Measurements from ENCODE around the gene TDRD12.
"Not testable (repeated sequence)": the region's sequence is repeated elsewhere in the genome, so short reads cannot be mapped to it uniquely, and the experiment has no call there.

The TDRD12 gene

DNA sequence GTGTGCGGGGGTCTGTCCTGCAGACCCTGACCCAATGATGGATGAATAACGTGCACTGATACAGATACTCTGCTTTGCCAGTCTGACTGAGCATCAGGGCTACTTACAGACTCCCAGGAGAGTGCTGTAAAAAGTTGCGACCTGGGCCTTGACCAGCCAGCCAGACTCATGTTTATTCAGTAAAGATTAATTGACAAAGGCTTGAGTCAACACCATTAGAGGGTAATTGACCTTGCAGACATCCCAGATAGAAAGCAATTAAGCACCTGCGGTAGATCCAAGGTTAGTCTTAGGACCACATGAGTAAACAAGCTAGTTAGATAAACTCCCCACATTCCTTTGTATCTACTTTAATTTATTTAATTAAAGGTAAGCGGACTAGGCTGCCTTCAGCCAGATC, 17.6 kb upstream of the TDRD12 start:
- DNase-seq (no peak), ATAC-seq (replicated peaks) (no peak)
- Mint-ChIP-seq H3K4me3 (no peak overlapping the region), H3K27ac (peak overlapping the region in 1 of 2 donors; percentile 41), H3K36me3 (ENCODE audit: insufficient read depth) (peaks cover 22% of the 10 kb centered on the region), H3K9me3 (peaks cover 0 to 2% of the 10 kb centered on the region in 2 donors), H3K4me1 (ENCODE audit: low read depth in 2 of 2) (peaks cover 20 to 39% of the 10 kb centered on the region in 2 donors), H3K27me3 (no peaks in the 10 kb centered on the region)

DNA sequence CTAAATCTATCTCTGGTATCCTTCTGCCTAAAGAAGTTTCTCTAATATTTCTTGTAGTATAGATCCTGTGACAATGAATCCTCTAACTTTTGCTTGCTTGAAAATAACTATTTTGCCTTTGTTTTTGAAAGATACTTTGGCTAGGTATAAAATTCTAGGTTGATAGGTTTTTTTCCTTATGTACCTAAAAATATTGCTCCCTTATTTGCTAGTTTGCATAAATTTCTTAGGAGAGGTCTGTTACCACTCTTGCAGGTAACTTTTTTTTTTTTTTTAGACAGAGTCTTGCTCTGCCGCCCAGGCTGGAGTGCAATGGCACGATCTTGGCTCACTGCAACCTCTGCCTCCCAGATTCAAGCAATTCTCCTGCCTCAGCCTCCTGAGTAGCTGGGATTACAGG, 15.6 kb upstream of the TDRD12 start:
- peaks cover 17 to 32% of the 10 kb centered on the region in 2 donors for H3K4me1 Mint-ChIP-seq (ENCODE audit: low read depth in 2 of 2)
- not testable (repeated sequence) for H3K9me3 Mint-ChIP-seq; H3K27me3 Mint-ChIP-seq; DNase-seq; H3K4me3 Mint-ChIP-seq; H3K27ac Mint-ChIP-seq; ATAC-seq (replicated peaks)
- peaks cover 12% of the 10 kb centered on the region for H3K36me3 Mint-ChIP-seq (ENCODE audit: insufficient read depth)

DNA sequence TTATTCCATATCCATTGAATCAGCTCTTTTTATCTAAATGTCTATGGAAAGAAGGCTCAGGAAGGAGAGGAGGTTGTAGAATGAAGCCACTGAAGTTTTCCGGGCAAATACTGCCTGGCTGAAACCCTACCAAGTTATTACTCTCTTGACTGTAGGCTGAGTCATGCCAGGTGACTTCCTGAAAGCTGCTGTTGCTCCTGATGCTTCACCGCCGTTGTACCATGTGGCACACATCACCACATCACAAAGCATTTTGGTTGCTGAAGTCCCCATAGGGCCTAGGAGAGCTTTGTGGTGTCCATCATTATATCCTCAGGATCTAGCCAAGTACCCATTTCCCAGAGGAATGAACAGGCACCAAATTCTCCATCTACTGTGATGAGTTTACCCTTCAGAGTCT, 11.1 kb upstream of the TDRD12 start:
- Mint-ChIP-seq H3K9me3 (peaks cover 0 to 2% of the 10 kb centered on the region in 2 donors), H3K27me3 (no peaks in the 10 kb centered on the region), H3K27ac (peak overlapping the region; percentile 52 to 56), H3K4me1 (ENCODE audit: low read depth in 2 of 2) (peaks cover 11 to 21% of the 10 kb centered on the region in 2 donors), H3K36me3 (ENCODE audit: insufficient read depth) (peaks cover 39% of the 10 kb centered on the region), H3K4me3 (no peak overlapping the region)
- ATAC-seq (replicated peaks) (peak; percentile 59), DNase-seq (no peak)

DNA sequence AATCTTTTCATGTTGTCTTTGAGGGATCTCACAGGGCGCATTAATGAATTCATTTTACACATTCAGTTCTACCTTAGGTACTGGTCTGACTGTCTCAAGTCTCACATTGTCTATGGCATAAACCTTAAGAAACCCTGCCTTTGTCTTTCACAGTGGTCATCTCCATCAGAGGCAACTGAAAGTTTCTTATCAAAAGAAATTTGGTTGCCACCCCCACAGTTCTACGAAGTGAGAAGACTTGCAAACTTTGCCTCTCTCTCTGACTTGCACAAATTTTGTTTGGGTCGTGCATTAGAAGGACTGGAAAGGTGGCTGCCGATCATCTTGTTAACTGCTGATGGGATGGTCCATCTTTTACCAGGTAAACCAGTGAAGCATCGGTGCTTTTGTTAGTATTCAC, 10.5 kb upstream of the TDRD12 start:
- ATAC-seq (replicated peaks) (no peak), DNase-seq (no peak)
- Mint-ChIP-seq H3K27me3 (no peaks in the 10 kb centered on the region), H3K4me3 (no peak overlapping the region), H3K36me3 (ENCODE audit: insufficient read depth) (peaks cover 39% of the 10 kb centered on the region), H3K4me1 (ENCODE audit: low read depth in 2 of 2) (peaks cover 11 to 21% of the 10 kb centered on the region in 2 donors), H3K27ac (peak overlapping the region; percentile 52 to 56), H3K9me3 (peaks cover 0 to 2% of the 10 kb centered on the region in 2 donors)

DNA sequence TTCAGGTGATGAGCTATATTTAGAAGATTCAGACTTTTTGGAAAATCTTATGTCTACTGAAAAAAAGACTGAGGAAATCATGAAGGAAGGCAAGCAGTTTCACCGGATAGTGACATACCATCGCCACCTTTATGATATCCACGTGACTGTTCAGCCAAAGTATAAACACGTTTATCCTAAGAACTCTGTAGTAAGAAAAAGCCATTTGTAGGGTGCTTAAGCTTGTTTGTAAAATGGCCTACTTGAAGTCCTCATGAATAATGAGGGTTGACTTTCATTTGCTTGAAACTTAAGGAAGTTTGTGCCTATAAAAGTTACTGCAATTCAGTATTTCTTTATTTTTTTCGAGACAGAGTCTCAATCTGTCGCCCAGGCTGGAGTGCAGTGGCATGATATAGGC, 7.8 kb upstream of the TDRD12 start:
- ATAC-seq (replicated peaks): no peak
- Mint-ChIP-seq H3K27me3 (no peaks in the 10 kb centered on the region), H3K27ac (no peak overlapping the region), H3K9me3 (no peaks in the 10 kb centered on the region), H3K36me3 (ENCODE audit: insufficient read depth) (peaks cover 56% of the 10 kb centered on the region), H3K4me1 (ENCODE audit: low read depth in 2 of 2) (peaks cover 11 to 14% of the 10 kb centered on the region in 2 donors), H3K4me3 (no peak overlapping the region)
- no peak for DNase-seq

DNA sequence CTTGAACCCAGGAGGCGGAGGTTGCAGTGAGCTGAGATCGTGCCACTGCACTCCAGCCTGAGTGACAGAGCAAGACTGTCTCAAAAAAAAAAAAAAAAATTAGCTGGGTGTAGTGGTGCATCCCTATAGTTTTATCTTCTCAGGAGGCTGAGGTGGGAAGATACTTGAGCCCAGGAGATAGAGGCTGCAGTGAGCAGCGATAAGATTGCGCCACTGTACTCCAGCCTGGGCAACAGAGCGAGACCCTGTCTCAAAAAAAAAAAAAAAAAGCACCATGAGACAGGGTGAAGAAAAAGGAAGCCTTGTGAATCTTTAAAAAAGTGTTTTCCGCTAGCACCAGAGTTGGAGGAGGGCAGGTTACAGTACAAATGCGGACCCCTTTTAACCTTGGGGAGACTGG, 3.4 kb upstream of the TDRD12 start:
- not testable (repeated sequence) for H3K27me3 Mint-ChIP-seq; ATAC-seq (replicated peaks); H3K4me1 Mint-ChIP-seq (ENCODE audit: low read depth in 2 of 2); H3K9me3 Mint-ChIP-seq; H3K4me3 Mint-ChIP-seq; DNase-seq
- H3K27ac Mint-ChIP-seq: peak overlapping the region in 1 of 2 donors; percentile 16
- H3K36me3 Mint-ChIP-seq (ENCODE audit: insufficient read depth): peaks cover 42% of the 10 kb centered on the region

DNA sequence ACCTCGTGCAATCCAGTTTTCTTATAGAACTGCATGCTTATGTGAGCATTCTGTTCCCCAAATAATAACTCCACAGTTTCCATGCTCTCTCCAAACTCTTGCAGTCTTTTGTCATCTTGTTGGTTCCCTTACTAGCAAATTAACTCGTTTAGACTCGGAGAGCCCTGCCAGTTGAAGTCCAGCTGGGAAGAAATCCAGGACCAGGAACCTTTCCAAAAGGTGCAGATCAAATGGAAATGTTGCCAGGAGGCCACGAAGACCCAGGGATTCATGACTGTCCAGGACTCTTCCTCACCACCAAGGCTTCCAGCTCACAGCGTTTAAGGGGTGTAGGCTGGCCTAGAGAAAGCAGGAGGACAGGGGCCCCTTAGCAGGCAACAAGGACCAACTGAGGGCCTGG, 2.1 kb upstream of the TDRD12 start:
- DNase-seq: no peak
- Mint-ChIP-seq H3K4me3 (no peak overlapping the region), H3K27ac (peak overlapping the region in 1 of 2 donors; percentile 25), H3K27me3 (no peaks in the 10 kb centered on the region), H3K36me3 (ENCODE audit: insufficient read depth) (peaks cover 29% of the 10 kb centered on the region), H3K9me3 (no peaks in the 10 kb centered on the region), H3K4me1 (ENCODE audit: low read depth in 2 of 2) (peaks cover 0 to 1% of the 10 kb centered on the region in 2 donors)
- ATAC-seq (replicated peaks): no peak

DNA sequence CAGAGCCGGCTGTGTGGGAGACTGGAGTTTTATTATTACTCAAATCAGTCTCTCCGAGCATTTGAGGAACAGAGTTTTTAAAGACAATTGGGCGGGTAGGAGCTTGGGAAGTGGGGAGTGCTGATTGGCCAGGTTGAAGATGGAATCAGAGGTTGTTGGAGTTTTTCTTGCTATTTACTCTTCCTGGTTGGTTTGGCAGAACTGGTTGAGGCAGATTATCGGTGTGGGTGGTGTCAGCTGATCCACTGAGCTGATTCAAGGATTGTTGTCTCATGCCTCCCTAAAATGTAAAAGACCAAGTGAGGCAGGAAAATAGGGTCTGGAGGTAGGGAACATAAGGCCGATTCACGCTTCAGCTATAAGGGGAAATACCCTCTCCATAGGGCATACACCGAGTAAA, 1.3 kb upstream of the TDRD12 start:
- Mint-ChIP-seq H3K4me1 (ENCODE audit: low read depth in 2 of 2) (peaks cover 0 to 1% of the 10 kb centered on the region in 2 donors), H3K27me3 (no peaks in the 10 kb centered on the region), H3K4me3 (no peak overlapping the region), H3K9me3 (no peaks in the 10 kb centered on the region), H3K27ac (no peak overlapping the region), H3K36me3 (ENCODE audit: insufficient read depth) (peaks cover 21% of the 10 kb centered on the region)
- DNase-seq: no peak
- no peak for ATAC-seq (replicated peaks)

DNA sequence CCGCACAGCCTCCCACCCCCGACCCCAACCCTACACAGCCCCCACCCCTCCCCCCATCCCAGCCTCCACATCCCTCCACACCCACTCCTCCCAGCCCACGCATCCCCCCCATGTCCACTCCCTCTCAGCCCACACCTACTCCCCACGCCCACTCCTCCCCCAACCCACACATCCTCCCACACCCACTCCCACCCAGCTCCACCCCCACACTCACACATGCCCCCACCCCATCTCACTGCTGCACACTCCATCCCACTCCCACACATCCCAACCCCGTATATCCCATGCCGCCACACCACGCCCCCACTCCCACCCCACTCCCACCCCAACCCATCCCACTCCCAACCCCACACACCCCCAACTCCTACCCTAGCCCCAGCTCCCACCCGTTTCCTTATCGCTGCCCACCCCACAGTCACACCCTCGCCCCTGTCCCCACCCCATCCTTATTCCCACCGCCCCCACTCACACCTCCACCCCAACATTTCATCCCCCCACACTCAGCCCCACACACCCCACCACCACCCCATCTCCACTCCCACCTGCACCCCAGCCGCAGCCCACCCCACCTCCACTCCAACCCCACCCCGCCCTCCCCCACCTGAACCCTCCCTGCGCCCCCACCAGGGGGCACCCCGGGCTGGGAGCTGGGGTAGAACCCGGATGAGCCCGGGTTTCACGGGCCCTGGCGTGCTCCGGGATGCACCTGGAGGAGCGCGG, 809 bp downstream of the TDRD12 start:
- H3K27ac Mint-ChIP-seq: no peak overlapping the region
- H3K36me3 Mint-ChIP-seq (ENCODE audit: insufficient read depth): peaks cover 12% of the 10 kb centered on the region
- ATAC-seq (replicated peaks) (no peak), DNase-seq (no peak)
- H3K4me1 Mint-ChIP-seq (ENCODE audit: low read depth in 2 of 2): peaks cover 0 to 1% of the 10 kb centered on the region in 2 donors
- no peaks in the 10 kb centered on the region for H3K27me3 Mint-ChIP-seq
- no peaks in the 10 kb centered on the region for H3K9me3 Mint-ChIP-seq
- H3K4me3 Mint-ChIP-seq: no peak overlapping the region

DNA sequence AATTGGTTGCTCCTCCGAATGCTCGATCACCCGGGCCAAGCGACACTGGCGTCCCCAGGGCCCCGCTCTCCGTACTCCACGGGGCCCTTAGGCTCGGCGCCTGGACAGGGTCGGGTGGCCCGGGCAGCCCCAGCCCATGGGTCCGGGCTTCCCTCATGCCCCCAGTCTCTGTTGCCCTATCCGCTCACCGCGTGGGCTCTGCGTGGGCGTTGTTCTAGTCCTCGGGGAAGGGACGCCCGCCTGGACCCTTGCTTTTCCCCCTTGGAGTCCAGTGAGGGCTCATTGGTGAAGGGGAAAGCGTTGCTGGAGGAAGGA, 1.3 kb downstream of the TDRD12 start:
- Mint-ChIP-seq H3K4me3 (no peak overlapping the region), H3K27ac (no peak overlapping the region), H3K27me3 (no peaks in the 10 kb centered on the region), H3K9me3 (no peaks in the 10 kb centered on the region), H3K36me3 (ENCODE audit: insufficient read depth) (peaks cover 10% of the 10 kb centered on the region), H3K4me1 (ENCODE audit: low read depth in 2 of 2) (peaks cover 0 to 1% of the 10 kb centered on the region in 2 donors)
- ATAC-seq (replicated peaks) (no peak), DNase-seq (no peak)

DNA sequence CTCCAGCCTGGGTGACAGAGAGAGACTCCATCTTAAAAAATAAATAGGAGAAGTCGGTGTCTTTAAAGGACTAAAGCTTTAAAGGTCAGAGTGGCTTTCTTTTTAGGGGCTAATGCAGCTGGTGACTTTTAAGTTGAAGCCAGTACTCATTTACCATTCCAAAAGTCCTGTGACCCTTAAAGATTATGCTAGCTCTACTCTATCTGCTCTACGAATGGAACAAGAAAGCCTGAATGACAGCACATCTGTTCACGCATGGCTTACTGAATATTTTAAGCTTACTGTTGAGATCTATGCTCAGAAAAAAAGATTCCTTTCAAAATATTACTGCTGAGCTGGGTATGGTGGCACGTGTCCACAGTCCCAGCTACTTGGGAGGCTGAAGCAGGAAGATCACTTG, 16.4 kb downstream of the TDRD12 start:
- Mint-ChIP-seq H3K36me3 (ENCODE audit: insufficient read depth) (no peaks in the 10 kb centered on the region), H3K9me3 (no peaks in the 10 kb centered on the region), H3K27ac (no peak overlapping the region), H3K4me1 (ENCODE audit: low read depth in 2 of 2) (no peaks in the 10 kb centered on the region), H3K4me3 (no peak overlapping the region), H3K27me3 (peaks cover 18 to 22% of the 10 kb centered on the region in 2 donors)
- ATAC-seq (replicated peaks) (no peak), DNase-seq (no peak)

DNA sequence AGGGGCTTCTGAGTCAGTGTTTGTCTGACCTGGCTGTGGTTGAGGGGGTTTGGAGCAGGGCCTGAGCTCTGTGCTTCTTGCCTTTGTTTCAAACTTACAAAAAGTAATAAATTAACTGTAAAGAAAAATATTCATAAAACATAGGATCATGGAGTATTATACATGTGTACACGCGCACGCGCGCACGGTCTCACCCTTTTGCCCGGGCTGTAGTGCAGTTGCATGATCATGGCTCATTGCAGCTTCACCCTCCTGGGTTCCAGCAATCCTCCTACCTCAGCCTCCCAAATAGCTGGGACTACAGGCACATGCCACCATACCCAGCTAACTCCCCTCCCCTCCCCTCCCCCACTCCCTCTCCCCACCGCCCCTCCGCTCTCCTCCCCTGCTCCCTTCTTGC, 23.5 kb downstream of the TDRD12 start:
- Mint-ChIP-seq H3K36me3 (ENCODE audit: insufficient read depth) (peaks cover under 1% of the 10 kb centered on the region), H3K27ac (no peak overlapping the region), H3K4me1 (ENCODE audit: low read depth in 2 of 2) (no peaks in the 10 kb centered on the region), H3K4me3 (no peak overlapping the region), H3K9me3 (no peaks in the 10 kb centered on the region), H3K27me3 (peaks cover 19 to 21% of the 10 kb centered on the region in 2 donors)
- DNase-seq (no peak), ATAC-seq (replicated peaks) (no peak)

DNA sequence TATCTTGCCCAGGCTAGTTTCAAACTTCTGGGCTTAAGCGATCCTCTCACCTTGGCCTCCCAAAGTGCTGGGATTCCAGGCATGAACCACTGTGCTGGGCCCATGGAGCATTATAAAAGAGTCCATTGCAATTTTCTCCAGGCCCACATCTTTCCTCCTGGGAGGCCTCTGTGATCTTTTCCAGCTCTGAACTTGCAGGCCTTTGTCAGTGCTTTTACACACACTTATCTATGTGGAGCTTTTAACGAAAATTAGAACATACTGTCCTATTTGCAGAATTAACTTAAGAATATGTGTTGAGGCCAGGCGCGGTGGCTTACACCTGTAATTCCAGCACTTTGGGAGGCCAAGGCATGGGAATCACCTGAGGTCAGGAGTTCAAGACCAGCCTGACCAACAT, 23.9 kb downstream of the TDRD12 start:
- Mint-ChIP-seq H3K4me3 (no peak overlapping the region), H3K9me3 (no peaks in the 10 kb centered on the region), H3K4me1 (ENCODE audit: low read depth in 2 of 2) (no peaks in the 10 kb centered on the region), H3K27me3 (peaks cover 19 to 21% of the 10 kb centered on the region in 2 donors), H3K36me3 (ENCODE audit: insufficient read depth) (peaks cover 3% of the 10 kb centered on the region), H3K27ac (no peak overlapping the region)
- ATAC-seq (replicated peaks): no peak
- DNase-seq: no peak

DNA sequence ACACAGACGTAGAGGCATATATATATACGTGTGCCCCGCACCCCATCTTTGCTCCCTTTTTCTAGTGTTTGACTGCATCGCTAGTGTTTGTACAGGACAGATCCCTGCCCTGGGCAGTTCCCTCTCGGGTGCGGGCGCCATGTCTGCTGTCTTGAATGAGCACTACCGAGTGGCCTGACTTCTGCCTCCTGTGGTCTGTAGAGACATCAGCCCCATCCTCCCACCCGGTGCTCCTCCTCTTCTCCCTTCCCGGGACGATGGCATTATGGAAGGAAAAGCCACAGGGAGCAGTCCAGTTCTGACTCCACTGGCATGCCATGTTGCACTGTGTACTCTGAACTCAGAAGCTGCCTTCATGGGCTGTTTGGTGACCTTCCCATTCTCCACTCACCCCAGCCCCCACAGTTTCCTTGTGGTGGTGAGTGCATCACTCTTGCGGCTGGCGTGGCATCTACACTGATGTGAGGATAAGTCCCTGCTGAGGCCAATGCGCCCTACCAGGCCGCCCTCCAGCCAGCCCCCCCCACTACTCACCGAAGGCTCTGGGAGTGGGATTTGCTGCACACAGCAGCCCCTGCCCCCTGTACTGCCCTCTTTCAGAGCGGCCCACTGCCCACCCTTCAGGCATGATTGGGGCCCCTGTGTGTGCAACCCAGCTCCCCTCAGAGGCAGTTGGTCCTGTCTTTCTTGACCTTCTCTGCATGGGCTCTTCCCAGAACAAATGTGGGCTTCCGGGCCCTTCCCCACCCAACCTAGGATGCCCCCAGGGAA, 25.2 kb downstream of the TDRD12 start:
- Mint-ChIP-seq H3K4me3 (no peak overlapping the region), H3K4me1 (ENCODE audit: low read depth in 2 of 2) (no peaks in the 10 kb centered on the region), H3K9me3 (no peaks in the 10 kb centered on the region), H3K27me3 (peaks cover 8 to 14% of the 10 kb centered on the region in 2 donors), H3K36me3 (ENCODE audit: insufficient read depth) (peaks cover 3% of the 10 kb centered on the region), H3K27ac (no peak overlapping the region)
- ATAC-seq (replicated peaks): no peak
- no peak for DNase-seq

All from effector memory CD8-positive, alpha-beta T cell (primary cell).